ENCODE measurements around the gene HPCAL1.

The HPCAL1 gene

GRCh38 chr2:10357193-10358169 is 54.8 kb downstream of the HPCAL1 start:
- no peak for DNase-seq

GRCh38 chr2:10359246-10359645 is 56.5 kb downstream of the HPCAL1 start:
- no peak for DNase-seq

GRCh38 chr2:10359731-10360329 is 57.1 kb downstream of the HPCAL1 start:
- no peak for DNase-seq

GRCh38 chr2:10360460-10360849 is 57.8 kb downstream of the HPCAL1 start:
- DNase-seq, result no peak

- DNase-seq, result no peak
Observed at GRCh38 chr2:10360850-10361588, 58.3 kb downstream of the HPCAL1 start.

GRCh38 chr2:10362096-10362897 is 59.6 kb downstream of the HPCAL1 start:
- DNase-seq, result no peak

GRCh38 chr2:10362898-10363454 is 60.3 kb downstream of the HPCAL1 start:
- no peak for DNase-seq

GRCh38 chr2:10363861-10364610 is 61.3 kb downstream of the HPCAL1 start:
- DNase-seq, result no peak

- no peak for DNase-seq
Observed at GRCh38 chr2:10365412-10365811, 62.7 kb downstream of the HPCAL1 start.

- DNase-seq, result no peak
Observed at GRCh38 chr2:10366601-10367270, 64.0 kb downstream of the HPCAL1 start.

GRCh38 chr2:10367472-10368439 is 65.1 kb downstream of the HPCAL1 start:
- DNase-seq, result no peak

GRCh38 chr2:10368491-10369231 is 66.0 kb downstream of the HPCAL1 start:
- no peak for DNase-seq

- no peak for DNase-seq
Observed at GRCh38 chr2:10369269-10370255, 66.9 kb downstream of the HPCAL1 start.

GRCh38 chr2:10370390-10370789 is 67.7 kb downstream of the HPCAL1 start:
- no peak for DNase-seq

GRCh38 chr2:10370895-10371294 is 68.2 kb downstream of the HPCAL1 start:
- DNase-seq, result no peak

- no peak for DNase-seq
Observed at GRCh38 chr2:10371441-10372196, 68.9 kb downstream of the HPCAL1 start.

Measured in activated CD4-positive, alpha-beta T cell treated with anti-CD3 and anti-CD28 coated beads, Interleukin-2, amount 50 U/mL, for 1 hour (primary cell).